ENCODE measurements around the gene AREL1.

AREL1 gene

DNA sequence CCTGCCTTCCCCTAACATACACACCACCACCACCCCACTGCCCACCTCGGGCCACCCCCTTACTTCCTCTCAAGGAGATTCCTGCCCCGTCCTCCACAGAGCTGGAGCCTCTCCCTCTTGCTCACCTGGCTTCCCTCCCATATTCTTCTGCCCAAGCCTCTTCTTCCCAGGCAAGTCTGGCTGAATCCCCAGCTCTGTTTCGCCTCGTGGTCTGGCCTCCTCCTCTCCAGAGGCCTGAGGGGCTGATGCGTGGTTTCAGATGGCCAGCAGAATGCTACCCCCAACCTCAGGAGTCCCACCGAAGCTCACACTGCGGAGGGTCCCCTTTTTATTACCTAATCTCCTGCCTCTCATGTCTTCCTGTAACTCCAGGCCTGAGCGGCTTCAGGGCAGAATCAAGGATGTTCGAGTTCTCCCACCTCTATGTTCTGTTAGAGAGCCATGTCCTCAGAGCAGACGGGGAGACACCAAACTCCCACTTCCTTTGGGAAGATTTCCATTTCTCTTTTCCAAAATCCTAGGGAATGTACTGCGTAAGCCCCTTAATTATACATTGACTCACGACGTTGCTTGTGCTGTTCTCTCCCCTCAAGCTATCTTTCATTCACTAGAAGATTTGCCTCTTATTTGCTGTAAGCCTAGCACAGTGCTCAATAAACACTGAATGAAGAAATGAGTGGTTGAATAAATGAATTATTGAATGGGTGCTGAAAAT is 67.0 kb downstream of the AREL1 start:
- no peak overlapping the region for H3K27ac ChIP-seq (ENCODE audit: low read depth, low read length)
- H3K27me3 ChIP-seq (ENCODE audit: control insufficient read depth, low read length), result no peaks in the 10 kb centered on the region; the same call in 1 of the 2 replicates
- no peaks in the 10 kb centered on the region for H3K9me3 ChIP-seq (ENCODE audit: control insufficient read depth, insufficient read depth, low read length)

DNA sequence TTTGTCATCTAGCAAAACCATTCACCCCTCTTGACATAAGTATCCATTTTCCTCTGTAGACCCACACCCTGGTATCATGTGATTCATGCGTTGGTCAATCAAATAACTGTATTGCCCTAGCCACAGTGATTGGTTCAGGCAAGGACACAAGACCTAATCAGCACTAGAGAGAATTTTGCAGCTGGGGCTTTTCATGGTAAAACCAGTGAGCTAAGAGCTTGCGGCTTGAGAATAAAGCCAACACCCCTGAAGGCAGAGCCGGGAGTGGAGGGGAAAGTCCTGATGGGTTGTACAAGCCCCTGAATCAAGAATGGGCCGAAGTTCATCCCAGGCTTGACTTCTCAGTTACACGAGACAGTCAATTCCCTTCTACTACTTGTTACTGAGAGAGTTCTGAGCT is 67.6 kb downstream of the AREL1 start:
- H3K9me2 ChIP-seq (replicated peaks; ENCODE audit: control insufficient read depth, low read length), result no peaks in the 10 kb centered on the region
- TF ChIP-seq, protein P1, sequence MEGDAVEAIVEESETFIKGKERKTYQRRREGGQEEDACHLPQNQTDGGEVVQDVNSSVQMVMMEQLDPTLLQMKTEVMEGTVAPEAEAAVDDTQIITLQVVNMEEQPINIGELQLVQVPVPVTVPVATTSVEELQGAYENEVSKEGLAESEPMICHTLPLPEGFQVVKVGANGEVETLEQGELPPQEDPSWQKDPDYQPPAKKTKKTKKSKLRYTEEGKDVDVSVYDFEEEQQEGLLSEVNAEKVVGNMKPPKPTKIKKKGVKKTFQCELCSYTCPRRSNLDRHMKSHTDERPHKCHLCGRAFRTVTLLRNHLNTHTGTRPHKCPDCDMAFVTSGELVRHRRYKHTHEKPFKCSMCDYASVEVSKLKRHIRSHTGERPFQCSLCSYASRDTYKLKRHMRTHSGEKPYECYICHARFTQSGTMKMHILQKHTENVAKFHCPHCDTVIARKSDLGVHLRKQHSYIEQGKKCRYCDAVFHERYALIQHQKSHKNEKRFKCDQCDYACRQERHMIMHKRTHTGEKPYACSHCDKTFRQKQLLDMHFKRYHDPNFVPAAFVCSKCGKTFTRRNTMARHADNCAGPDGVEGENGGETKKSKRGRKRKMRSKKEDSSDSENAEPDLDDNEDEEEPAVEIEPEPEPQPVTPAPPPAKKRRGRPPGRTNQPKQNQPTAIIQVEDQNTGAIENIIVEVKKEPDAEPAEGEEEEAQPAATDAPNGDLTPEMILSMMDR (IDR thresholded peaks at IDR 0.05; ENCODE audit: low read depth, low read length, poor library complexity, severe bottlenecking), result no peak
- no peak for TF ChIP-seq EZH2phosphoT487 (IDR thresholded peaks at IDR 0.05; ENCODE audit: borderline replicate concordance, low read length)
- H3K9me3 ChIP-seq (ENCODE audit: control insufficient read depth, insufficient read depth, low read length), result no peaks in the 10 kb centered on the region
- H3K27me3 ChIP-seq (ENCODE audit: control insufficient read depth, low read length), result peaks cover 6% of the 10 kb centered on the region
- no peak overlapping the region for H3K27ac ChIP-seq (ENCODE audit: low read depth, low read length)
- H4K20me1 ChIP-seq (ENCODE audit: control insufficient read depth, insufficient read depth, low read depth, low read length), result no peaks in the 10 kb centered on the region
- peaks cover 9% of the 10 kb centered on the region for H3K4me1 ChIP-seq (ENCODE audit: control insufficient read depth, low read length)
- H3F3A ChIP-seq (ENCODE audit: control insufficient read depth, insufficient read depth), result no peaks in the 10 kb centered on the region
- H3K36me3 ChIP-seq (ENCODE audit: control insufficient read depth, low read length), result no peaks in the 10 kb centered on the region
- no peaks in the 10 kb centered on the region for H3K79me2 ChIP-seq (ENCODE audit: control insufficient read depth, low read length)
- H3K4me3 ChIP-seq (ENCODE audit: low read length), result no peak overlapping the region
- no peak overlapping the region for H3K4me2 ChIP-seq (ENCODE audit: low read length)

More for the DNA sequence above, 67.0 kb downstream of the AREL1 start:
- peaks cover 9% of the 10 kb centered on the region for H3K4me1 ChIP-seq (ENCODE audit: control insufficient read depth, low read length)
- no peaks in the 10 kb centered on the region for H4K20me1 ChIP-seq (ENCODE audit: control insufficient read depth, insufficient read depth, low read depth, low read length)
- H3K4me2 ChIP-seq (ENCODE audit: low read length), result no peak overlapping the region
- TF ChIP-seq, protein P1 (IDR thresholded peaks at IDR 0.05; ENCODE audit: low read depth, low read length, poor library complexity, severe bottlenecking), result no peak
- no peak for TF ChIP-seq EZH2phosphoT487 (IDR thresholded peaks at IDR 0.05; ENCODE audit: borderline replicate concordance, low read length)
- no peaks in the 10 kb centered on the region for H3K36me3 ChIP-seq (ENCODE audit: control insufficient read depth, low read length)
- H3K4me3 ChIP-seq (ENCODE audit: low read length), result no peak overlapping the region
- no peaks in the 10 kb centered on the region for H3F3A ChIP-seq (ENCODE audit: control insufficient read depth, insufficient read depth)
- no peaks in the 10 kb centered on the region for H3K9me2 ChIP-seq (replicated peaks; ENCODE audit: control insufficient read depth, low read length)
- H3K79me2 ChIP-seq (ENCODE audit: control insufficient read depth, low read length), result no peaks in the 10 kb centered on the region

GRCh38 chr14:74641601-74642391 is 71.1 kb downstream of the AREL1 start:
- TF ChIP-seq, protein P1 (IDR thresholded peaks at IDR 0.05; ENCODE audit: low read depth, low read length, poor library complexity, severe bottlenecking), result no peak
- no peak for TF ChIP-seq EZH2phosphoT487 (IDR thresholded peaks at IDR 0.05; ENCODE audit: borderline replicate concordance, low read length)
- Histone ChIP-seq H3K9me3 (ENCODE audit: control insufficient read depth, insufficient read depth, low read length) (no peaks in the 10 kb centered on the region), H3K4me1 (ENCODE audit: control insufficient read depth, low read length) (no peaks in the 10 kb centered on the region)

More at GRCh38 chr14:74641601-74642391, 71.1 kb downstream of the AREL1 start:
- Histone ChIP-seq H3F3A (ENCODE audit: control insufficient read depth, insufficient read depth) (no peaks in the 10 kb centered on the region), H3K27me3 (ENCODE audit: control insufficient read depth, low read length) (peaks cover 13% of the 10 kb centered on the region), H4K20me1 (ENCODE audit: control insufficient read depth, insufficient read depth, low read depth, low read length) (no peaks in the 10 kb centered on the region), H3K36me3 (ENCODE audit: control insufficient read depth, low read length) (no peaks in the 10 kb centered on the region), H3K4me2 (ENCODE audit: low read length) (no peak overlapping the region), H3K27ac (ENCODE audit: low read depth, low read length) (no peak overlapping the region), H3K79me2 (ENCODE audit: control insufficient read depth, low read length) (no peaks in the 10 kb centered on the region), H3K9me2 (replicated peaks; ENCODE audit: control insufficient read depth, low read length) (no peaks in the 10 kb centered on the region), H3K4me3 (ENCODE audit: low read length) (no peak overlapping the region)
